Kidney (tissue), 14 donors: ENCODE measurements around the gene CCDC127. TPM values are rescaled to one million over a fixed set of nuclear protein-coding genes. Genes with fewer than 3 reads are reported as not detected.
"Not testable (repeated sequence)": the region's sequence is repeated elsewhere in the genome, so short reads cannot be mapped to it uniquely, and the experiment has no call there.

Experiments
- DNase-seq, 5 donors: peaks; one replicate each; pipeline ENCODE4 v3.0.0-alpha.2; 2013 to 2020
- FAIRE-seq: peaks from 2 replicates; lab custom pipeline; 2012; peaks lifted over from hg19 to GRCh38; lab: Jason Lieb, UNC
- H3K27ac ChIP-seq, 2 donors: one replicate each; pipeline ENCODE4 v1.7.0; 2013; ENCODE audit warnings: low read depth in 2 of 2, low read length in 2 of 2, inconsistent platforms in 1 of 2
- H3K27me3 ChIP-seq: one replicate; pipeline ENCODE4 v1.7.1; 2013; ENCODE audit warnings: low read length, inconsistent platforms; ENCODE audit not compliant: control insufficient read depth, insufficient read depth
- H3K36me3 ChIP-seq, 3 donors: one replicate each; pipeline versions ENCODE4 v1.7.0 to v1.7.1; 2013; ENCODE audit warnings: low read length in 3 of 3, control low read depth in 1 of 3, inconsistent platforms in 1 of 3; ENCODE audit not compliant: insufficient read depth in 3 of 3, control insufficient read depth in 2 of 3
- H3K4me1 ChIP-seq, 3 donors: one replicate each; pipeline versions ENCODE4 v1.7.0 to v1.7.1; 2013; ENCODE audit warnings: low read length in 3 of 3, inconsistent platforms in 1 of 3, low read depth in 1 of 3; ENCODE audit not compliant: control insufficient read depth in 2 of 3, insufficient read depth in 2 of 3
- H3K4me3 ChIP-seq, 3 donors: one replicate each; pipeline versions ENCODE4 v1.7.0 to v1.8.1; 2013; ENCODE audit warnings: low read length in 3 of 3, control low read depth in 1 of 3, inconsistent platforms in 1 of 3
- H3K9ac ChIP-seq, 3 donors: one replicate each; pipeline versions ENCODE4 v1.7.0 to v1.7.1; 2013; ENCODE audit warnings: low read length in 3 of 3, control low read depth in 1 of 3, inconsistent platforms in 1 of 3
- H3K9me3 ChIP-seq, 3 donors: one replicate each; pipeline versions ENCODE4 v1.7.0 to v1.7.1; 2013; ENCODE audit warnings: low read length in 3 of 3, control low read depth in 1 of 3, inconsistent platforms in 1 of 3; ENCODE audit not compliant: control insufficient read depth in 2 of 3, insufficient read depth in 1 of 3
- intact Hi-C: fragments of 100-400 bp; cut with DNase I; formaldehyde crosslinking; loops from one replicate; pipeline ENCODE4 v1.11.1; 2022
- polyA plus RNA-seq: library from polyadenylated mRNA; stranded (reverse); fragments of 350-450 nt; fragmentation: Illumina TruSeq; extraction: RNeasy Lipid Tissue Mini Kit (QIAGEN cat#74804); gene quantifications from one replicate; pipeline ENCODE4 v1.2.3, GENCODE V29; 2014; ENCODE audit warnings: low read depth, low replicate concordance; ENCODE audit not compliant: insufficient read depth
- total RNA-seq: library from RNA; stranded (reverse); fragmentation: NEBNext Ultra II Directional; extraction: Animal tissue kit (Norgen Biotek cat#: 25700); gene quantifications from one replicate; pipeline ENCODE4 v1.2.1, GENCODE V29; 2021
- TF ChIP-seq, protein P1 (sequence below): IDR thresholded peaks from 3 replicates; pipeline ENCODE4 v1.5.1; 2012; ENCODE audit warnings: mild to moderate bottlenecking, moderate library complexity, borderline replicate concordance; ENCODE audit not compliant: insufficient read depth; ENCODE audit errors: extremely low read depth
- donor health status: control.
- donor health status: control.
- donor health status: control.
- donor health status: control.
- donor health status: control.
- donor health status: DM: yes; HTN: yes; CAD: no.
- donor health status: Normal renal cell carcinoma (clear cell type).

The CCDC127 gene
- total and polyA plus RNA-seq, 2 donors from 2014 or later = 3.2 to 5.9 TPM

DNA sequence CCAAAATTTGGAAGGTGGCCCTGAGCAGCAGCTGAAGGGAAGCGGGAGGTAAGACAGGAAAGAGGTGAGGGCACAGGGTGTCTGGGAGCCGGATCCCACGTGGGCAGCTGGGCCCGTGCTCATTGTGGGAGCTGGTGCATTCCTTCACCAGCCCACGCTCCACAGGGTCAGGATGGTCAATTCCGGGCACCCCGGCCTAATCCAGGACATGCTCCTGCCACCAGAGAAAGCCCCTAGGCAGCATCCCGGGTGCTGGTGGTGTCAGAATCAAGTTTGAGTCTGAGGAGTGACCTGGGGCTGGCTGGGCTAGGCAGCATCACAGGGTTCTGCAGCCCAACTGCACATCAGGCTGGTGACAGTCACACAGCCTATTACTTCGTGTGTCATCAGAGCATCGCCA, 46.4 kb upstream of the CCDC127 start:
- no peaks in the 10 kb centered on the region for H3K9me3 ChIP-seq
- DNase-seq = no peak
- H3K27me3 ChIP-seq = no peaks in the 10 kb centered on the region
- no peak overlapping the region for H3K9ac ChIP-seq
- intact Hi-C loops = no loop called here
- no peak for FAIRE-seq
- TF ChIP-seq, protein P1, sequence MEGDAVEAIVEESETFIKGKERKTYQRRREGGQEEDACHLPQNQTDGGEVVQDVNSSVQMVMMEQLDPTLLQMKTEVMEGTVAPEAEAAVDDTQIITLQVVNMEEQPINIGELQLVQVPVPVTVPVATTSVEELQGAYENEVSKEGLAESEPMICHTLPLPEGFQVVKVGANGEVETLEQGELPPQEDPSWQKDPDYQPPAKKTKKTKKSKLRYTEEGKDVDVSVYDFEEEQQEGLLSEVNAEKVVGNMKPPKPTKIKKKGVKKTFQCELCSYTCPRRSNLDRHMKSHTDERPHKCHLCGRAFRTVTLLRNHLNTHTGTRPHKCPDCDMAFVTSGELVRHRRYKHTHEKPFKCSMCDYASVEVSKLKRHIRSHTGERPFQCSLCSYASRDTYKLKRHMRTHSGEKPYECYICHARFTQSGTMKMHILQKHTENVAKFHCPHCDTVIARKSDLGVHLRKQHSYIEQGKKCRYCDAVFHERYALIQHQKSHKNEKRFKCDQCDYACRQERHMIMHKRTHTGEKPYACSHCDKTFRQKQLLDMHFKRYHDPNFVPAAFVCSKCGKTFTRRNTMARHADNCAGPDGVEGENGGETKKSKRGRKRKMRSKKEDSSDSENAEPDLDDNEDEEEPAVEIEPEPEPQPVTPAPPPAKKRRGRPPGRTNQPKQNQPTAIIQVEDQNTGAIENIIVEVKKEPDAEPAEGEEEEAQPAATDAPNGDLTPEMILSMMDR = no peak
- peaks cover 0 to 4% (median 0%) of the 10 kb centered on the region in 3 donors for H3K36me3 ChIP-seq
- no peak overlapping the region for H3K4me3 ChIP-seq
- H3K4me1 ChIP-seq = peaks cover 0 to 9% (median 7%) of the 10 kb centered on the region in 3 donors
- peak overlapping the region in 1 of 2 donors; percentile 7 for H3K27ac ChIP-seq

DNA sequence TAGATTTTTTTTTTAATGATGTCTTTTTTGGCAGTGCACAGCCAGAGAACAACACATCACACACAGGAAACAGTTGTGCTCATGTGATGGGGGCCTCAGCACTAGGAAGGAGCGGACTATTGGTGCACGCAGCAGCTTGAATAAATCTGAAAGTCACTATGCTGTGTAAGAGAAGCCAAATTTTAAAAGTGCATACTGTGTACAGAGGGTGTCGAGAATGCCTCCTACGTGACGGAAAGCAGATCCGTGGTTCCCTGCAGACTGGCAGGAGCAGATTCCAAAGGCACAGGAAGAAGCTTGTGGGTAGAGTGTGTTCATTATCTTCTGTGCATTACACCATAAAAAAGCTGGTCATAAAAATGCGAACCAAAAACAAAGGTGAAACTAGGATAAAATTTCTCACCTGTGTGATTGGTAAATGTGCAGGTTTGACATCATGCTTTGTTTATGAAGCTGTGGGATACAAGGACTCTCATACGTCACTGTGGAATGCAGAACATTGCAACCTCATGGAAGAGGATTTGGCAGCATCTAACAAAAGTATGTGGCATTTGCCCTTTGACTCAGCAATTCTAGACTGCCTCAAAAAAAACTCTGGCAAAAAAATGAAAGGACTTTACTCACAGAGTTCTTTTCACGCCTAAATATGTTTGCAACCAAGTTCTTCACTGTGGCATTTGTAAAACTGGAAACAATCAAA, 45.5 kb upstream of the CCDC127 start:
- intact Hi-C loops, FAIRE-seq, H3K4me3 ChIP-seq, H3K4me1 ChIP-seq, H3K27me3 ChIP-seq, H3K9ac ChIP-seq, H3K9me3 ChIP-seq, H3K36me3 ChIP-seq: not testable (repeated sequence)
- DNase-seq = peak in 1 of 5 donors; percentile 41
- peak overlapping the region in 1 of 2 donors; percentile 41 for H3K27ac ChIP-seq

DNA sequence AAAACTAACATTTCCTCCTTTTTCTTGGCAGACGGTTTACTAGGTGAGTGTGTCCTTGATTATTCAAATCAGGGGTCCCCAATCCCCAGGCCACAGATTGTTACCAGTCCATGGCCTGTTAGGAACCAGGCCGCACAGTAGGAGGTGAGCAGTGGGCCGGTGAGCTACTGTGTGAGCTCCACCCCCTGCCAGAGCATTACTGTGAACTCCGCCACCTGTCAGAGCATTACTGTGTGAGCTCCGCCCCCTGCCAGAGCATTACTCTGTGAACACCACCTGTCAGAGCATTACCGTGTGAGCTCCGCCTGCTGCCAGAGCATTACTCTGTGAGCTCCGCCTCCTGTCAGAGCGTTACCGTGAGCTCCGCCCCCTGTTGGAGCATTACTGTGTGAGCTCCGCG, 39.2 kb upstream of the CCDC127 start:
- no peak overlapping the region for H3K27ac ChIP-seq
- intact Hi-C loops = no loop called here
- DNase-seq (no peak), FAIRE-seq (no peak)
- no peak overlapping the region for H3K9ac ChIP-seq
- peaks cover 0 to 22% (median 3%) of the 10 kb centered on the region in 3 donors for H3K36me3 ChIP-seq
- no peaks in the 10 kb centered on the region for H3K9me3 ChIP-seq
- H3K27me3 ChIP-seq = no peaks in the 10 kb centered on the region
- no peak overlapping the region for H3K4me3 ChIP-seq
- TF ChIP-seq, protein P1 = no peak
- no peaks in the 10 kb centered on the region for H3K4me1 ChIP-seq

DNA sequence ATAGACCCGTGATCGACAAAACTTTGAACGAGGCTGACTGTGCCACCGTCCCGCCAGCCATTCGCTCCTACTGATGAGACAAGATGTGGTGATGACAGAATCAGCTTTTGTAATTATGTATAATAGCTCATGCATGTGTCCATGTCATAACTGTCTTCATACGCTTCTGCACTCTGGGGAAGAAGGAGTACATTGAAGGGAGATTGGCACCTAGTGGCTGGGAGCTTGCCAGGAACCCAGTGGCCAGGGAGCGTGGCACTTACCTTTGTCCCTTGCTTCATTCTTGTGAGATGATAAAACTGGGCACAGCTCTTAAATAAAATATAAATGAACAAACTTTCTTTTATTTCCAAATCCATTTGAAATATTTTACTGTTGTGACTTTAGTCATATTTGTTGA, 38.4 kb upstream of the CCDC127 start:
- H3K9ac ChIP-seq, H3K9me3 ChIP-seq, DNase-seq, H3K4me1 ChIP-seq, intact Hi-C loops, FAIRE-seq, H3K27ac ChIP-seq, H3K4me3 ChIP-seq, H3K27me3 ChIP-seq: not testable (repeated sequence)
- peaks cover 0 to 22% (median 3%) of the 10 kb centered on the region in 3 donors for H3K36me3 ChIP-seq

DNA sequence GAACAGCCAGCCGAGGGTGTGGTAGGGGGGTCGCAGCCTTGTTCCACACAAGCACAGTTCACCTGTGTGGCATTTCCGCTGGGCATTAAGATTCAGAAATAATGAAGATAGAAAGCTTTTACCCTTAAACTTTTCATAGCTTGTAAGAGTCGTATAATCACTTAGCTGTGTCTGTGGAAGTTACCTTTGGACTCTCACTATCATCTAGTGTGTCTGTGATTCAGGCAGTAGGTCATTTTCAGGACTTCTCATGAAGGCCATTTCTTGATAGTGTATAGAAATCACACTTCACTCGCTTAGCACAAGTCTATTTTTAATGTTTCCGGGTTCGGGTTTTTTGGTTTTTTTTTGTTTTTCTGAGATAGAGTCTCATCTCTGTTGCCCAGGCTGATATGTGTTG, 37.2 kb upstream of the CCDC127 start:
- DNase-seq, FAIRE-seq, H3K9me3 ChIP-seq, H3K4me3 ChIP-seq, H3K9ac ChIP-seq, intact Hi-C loops, H3K27ac ChIP-seq, H3K27me3 ChIP-seq, H3K4me1 ChIP-seq: not testable (repeated sequence)
- H3K36me3 ChIP-seq = peaks cover 0 to 22% (median 3%) of the 10 kb centered on the region in 3 donors

DNA sequence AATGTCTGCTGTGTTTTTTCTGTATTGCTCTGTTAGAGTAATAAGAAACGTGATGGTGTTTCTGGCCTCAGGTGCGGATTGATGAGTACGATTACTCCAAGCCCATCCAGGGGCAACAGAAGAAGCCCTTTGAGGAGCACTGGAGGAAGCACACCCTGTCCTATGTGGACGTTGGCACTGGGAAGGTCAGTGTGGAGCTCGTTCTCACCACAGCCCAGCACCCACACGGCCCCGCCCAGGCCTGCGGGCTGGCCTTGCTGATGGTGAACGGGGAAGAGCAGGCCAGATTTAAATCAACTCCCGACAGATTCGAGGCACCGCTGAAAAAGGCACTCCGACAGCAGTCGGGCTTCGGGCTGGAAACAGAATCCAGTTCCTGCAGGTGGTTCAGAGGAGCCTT, 36.4 kb upstream of the CCDC127 start:
- H3K4me1 ChIP-seq, DNase-seq, intact Hi-C loops, H3K9me3 ChIP-seq, FAIRE-seq, H3K27ac ChIP-seq, H3K27me3 ChIP-seq, H3K9ac ChIP-seq, H3K4me3 ChIP-seq: not testable (repeated sequence)
- peaks cover 0 to 26% (median 3%) of the 10 kb centered on the region in 3 donors for H3K36me3 ChIP-seq
